GM15510 (cell line): ENCODE measurements around the gene HLA-DPA1.

ENCODE experiments used
- POLR2A ChIP-seq: IDR thresholded peaks from 3 replicates; pipeline ENCODE4 v1.6.1; 2011; ENCODE audit warnings: borderline replicate concordance; ENCODE audit not compliant: insufficient read length; ENCODE audit errors: extremely low read depth

Gene HLA-DPA1

DNA sequence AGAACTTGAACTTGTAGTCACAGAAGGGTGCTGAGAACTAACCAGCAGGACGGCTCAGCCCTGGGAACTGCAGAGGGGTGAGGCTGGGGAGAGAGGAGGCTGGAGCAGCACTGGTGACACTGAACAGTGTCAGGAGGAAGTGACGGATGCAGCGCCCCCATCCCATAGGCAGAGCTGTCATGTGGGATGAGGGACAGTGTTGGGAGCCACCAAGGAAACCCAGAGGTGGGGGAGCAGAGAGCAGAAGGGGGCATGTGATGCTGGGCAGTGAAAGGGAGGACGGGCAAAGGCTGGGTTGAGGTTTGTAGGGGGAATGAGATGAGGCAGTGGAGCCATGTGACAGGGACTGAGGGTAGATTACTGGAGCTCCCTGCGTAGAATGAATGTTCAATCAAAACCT is 4.5 kb upstream of the HLA-DPA1 start:
- no peak for TF ChIP-seq POLR2A

- no peak for TF ChIP-seq POLR2A
Observed at GRCh38 chr6:33076406-33076934, 3.0 kb upstream of the HLA-DPA1 start.

DNA sequence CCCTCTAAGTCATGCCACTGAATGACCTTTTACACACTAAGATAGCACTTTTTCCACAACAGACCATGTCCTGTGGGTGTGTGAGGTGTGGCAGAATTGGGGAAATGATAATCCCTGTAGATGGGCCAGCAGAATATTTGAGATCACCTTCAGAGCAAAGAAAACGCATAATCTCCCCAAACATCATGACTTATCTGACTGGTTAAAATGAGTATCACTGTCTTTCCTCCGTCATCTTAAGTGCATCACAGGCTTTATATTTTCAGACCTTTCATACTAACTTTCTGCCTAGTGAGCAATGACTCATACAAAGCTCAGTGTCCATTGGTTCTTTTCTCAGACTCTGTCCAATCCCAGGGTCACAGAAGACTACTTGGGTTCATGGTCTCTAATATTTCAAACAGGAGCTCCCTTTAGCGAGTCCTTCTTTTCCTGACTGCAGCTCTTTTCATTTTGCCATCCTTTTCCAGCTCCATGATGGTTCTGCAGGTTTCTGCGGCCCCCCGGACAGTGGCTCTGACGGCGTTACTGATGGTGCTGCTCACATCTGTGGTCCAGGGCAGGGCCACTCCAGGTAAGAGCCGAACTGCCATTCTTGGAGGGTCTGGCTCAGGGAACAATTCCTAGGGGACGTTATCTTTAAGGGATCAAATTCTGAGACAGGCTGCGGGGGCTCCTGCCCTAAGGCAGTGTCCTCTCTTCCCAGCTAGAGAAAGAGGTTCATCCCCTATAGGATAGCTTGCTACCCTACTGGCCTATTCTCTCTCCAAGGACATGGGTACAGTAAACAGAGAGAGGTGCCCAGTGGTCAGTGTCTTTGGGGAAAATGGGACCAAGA is 2.3 kb upstream of the HLA-DPA1 start, which contains the start of gene HLA-DPB1:
TSS of gene HLA-DPB1 (plus strand) at position 423 of the 838 bp plus-strand sequence. CDS start at position 475, 52 bp downstream.
- TF ChIP-seq POLR2A: peak; percentile 74

DNA sequence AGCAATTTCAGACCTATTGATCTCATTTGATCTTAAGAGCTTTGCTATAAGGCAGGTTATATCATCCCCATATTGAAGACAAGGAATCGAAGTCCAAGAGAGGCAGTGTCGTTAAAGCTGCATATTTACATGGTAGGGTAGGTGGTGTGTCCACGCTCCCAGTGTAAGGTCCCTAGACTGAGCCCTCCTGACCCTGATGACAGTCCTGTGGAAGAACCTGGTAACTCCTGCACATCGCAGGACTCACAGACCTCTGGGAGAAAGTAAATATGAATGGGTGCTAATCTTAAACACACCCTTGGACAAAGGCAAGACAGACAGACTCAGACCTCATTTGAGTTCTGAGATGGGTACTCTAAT is 1.7 kb upstream of the HLA-DPA1 start:
- TF ChIP-seq POLR2A: no peak

- TF ChIP-seq POLR2A: no peak
Observed at GRCh38 chr6:33072508-33073100, 845 bp downstream of the HLA-DPA1 start.

DNA sequence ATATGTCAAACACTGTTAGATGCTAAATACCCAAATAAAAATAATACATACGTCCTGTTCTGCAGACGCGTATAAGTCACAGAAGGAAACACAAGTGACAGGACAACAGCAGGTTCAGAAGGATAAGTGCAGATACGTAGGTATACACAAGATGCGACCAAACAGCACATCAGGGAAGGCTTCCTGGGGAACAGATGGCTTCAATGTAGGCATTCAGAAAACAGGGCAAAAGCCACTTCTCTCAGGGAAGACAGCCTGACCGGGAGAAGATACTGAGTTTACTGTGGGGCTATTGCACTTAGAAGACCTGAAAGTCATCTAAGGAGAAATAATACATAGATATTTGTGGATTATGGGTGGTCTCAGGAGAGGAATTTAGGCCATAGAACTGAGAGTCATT is 1.9 kb downstream of the HLA-DPA1 start:
- no peak for TF ChIP-seq POLR2A

GRCh38 chr6:33070909-33071308 is 2.5 kb downstream of the HLA-DPA1 start:
- no peak for TF ChIP-seq POLR2A

DNA sequence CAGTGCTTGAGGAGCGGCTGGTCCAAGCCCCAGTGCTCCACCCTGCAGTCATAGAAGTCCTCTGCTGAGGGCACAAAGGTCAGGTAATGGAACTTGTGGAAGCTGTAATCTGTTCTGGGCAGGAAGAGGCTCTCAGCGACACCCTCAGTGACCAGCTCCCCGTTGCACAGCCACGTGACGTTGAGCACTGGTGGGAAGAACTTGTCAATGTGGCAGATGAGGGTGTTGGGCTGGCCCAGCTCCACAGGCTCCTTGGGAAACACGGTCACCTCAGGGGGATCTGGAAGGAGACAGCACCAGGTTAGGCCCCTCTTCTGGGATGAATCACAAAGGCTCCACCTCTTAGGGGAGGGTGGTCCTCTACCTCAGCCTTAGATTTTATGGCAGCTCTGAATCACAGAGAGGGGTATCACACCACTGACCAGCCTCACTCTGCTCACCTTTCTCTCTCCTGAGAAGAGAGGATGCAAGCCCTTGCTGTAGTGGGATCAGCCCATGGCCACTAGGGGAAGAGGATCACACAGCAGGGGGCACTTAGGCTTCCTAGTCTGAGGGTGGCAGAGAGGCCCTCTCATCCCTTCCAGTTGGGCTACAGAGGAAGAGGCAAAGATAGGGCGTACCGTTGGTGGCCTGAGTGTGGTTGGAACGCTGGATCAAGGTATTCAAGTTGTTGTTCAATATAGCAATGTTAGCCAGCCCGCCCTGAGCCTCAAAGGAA is 4.3 kb downstream of the HLA-DPA1 start:
- TF ChIP-seq POLR2A: no peak

GRCh38 chr6:33066917-33067521 is 6.4 kb downstream of the HLA-DPA1 start:
- TF ChIP-seq POLR2A: no peak

- no peak for TF ChIP-seq POLR2A
Observed at GRCh38 chr6:33065312-33065711, 8.1 kb downstream of the HLA-DPA1 start.

- no peak for TF ChIP-seq POLR2A
Observed at GRCh38 chr6:33064723-33065122, 8.7 kb downstream of the HLA-DPA1 start.

GRCh38 chr6:33061987-33062386 is 11.5 kb downstream of the HLA-DPA1 start:
- TF ChIP-seq POLR2A: no peak

DNA sequence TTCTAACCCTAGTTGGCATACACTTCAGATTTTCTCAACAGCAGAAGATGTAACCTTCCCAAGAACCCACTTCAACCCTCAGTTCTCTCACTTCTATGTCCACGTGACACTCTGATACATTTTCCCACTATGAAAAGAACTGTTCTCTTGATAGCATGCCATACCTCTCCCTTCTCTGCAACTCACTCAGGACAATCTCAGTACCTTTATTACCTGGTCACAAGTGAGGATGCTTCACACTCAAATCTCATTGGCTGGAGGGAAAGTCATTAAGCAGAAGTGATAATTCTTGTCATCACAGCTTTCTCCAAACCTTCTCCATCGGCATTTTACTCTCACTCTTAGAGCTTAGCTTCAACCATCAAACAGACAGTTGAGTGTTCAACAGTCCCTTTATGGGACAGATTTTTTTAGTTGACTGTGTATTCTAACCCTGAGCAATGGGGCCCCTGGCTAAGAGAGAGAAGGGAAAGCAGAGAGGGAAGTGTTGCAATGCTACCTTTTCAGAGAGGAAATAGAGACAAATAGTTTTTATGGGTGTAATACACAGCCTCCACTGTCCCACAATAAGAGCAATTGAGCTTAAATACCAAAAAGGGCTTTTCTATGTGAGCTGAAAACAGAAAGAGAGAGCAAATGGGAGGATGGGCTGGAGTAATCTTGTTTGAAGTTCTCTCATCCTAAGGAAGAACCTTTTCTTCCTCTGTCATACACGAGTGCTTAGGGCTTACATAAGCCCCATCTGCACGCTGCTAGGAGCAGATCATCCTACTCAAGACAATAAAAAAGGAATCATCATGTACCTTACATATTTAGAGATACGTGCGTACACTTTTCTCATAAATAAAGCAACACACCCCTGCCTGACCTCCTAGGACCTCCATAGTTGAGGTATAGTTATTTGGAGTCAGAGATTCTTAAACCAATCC is 16.0 kb downstream of the HLA-DPA1 start:
- no peak for TF ChIP-seq POLR2A

DNA sequence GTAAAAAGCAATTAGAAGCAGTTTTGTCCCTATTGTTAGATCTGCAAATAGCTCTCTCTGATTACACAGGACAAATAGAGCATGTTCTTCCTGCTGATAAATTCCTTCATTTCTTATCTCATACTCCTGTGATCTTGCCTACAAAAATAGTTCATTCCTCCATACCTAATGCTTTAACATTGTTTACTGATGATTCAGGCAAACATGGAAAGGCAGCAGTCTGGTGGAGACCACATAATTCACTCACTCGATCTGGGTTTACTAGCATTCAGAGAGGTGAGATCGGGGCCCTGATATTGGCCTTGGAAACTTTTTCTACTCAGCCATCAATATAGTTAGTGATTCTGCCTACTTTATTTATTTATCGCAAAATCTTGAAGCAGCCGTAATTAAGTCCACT is 20.2 kb downstream of the HLA-DPA1 start:
- TF ChIP-seq POLR2A: no peak
